Measurements from ENCODE around the gene CPLX3.

- TF ChIP-seq CTCF (IDR thresholded peaks at IDR 0.05; ENCODE audit: control extremely low read depth in 1 of 3, insufficient read depth in 1 of 3, low read depth in 1 of 3, low read length in 3 of 3) (no peak), JUN (IDR thresholded peaks at IDR 0.05; ENCODE audit: low read depth, low read length) (no peak)
Observed at GRCh38 chr15:74828835-74829234, 2.4 kb downstream of the CPLX3 start.

Data from H1 (cell line).